GM10266 (cell line): ENCODE data around the gene CPA4.

Experiments used
- DNase-seq: peaks from one replicate; pipeline ENCODE4 v3.0.0; 2012; ENCODE audit errors: extremely low spot score
- CTCF ChIP-seq: IDR thresholded peaks from 2 replicates; pipeline ENCODE4 v1.5.1; 2012; ENCODE audit warnings: mild to moderate bottlenecking, low read depth; ENCODE audit not compliant: control insufficient read depth, insufficient read depth; ENCODE audit errors: missing control alignments

CPA4 gene

GRCh38 chr7:130346941-130347340 is 54.0 kb downstream of the CPA4 start:
- DNase-seq: no peak
- no peak for TF ChIP-seq CTCF

GRCh38 chr7:130349911-130350782 is 57.2 kb downstream of the CPA4 start:
- no peak for TF ChIP-seq CTCF
- peak; percentile 40 for DNase-seq

GRCh38 chr7:130350945-130351790 is 58.2 kb downstream of the CPA4 start:
- peak; percentile 67 for DNase-seq

GRCh38 chr7:130351791-130352090 is 58.8 kb downstream of the CPA4 start:
- DNase-seq: no peak
- no peak for TF ChIP-seq CTCF

More at GRCh38 chr7:130350945-130351790, 58.2 kb downstream of the CPA4 start:
- TF ChIP-seq CTCF: no peak

- DNase-seq: no peak
- no peak for TF ChIP-seq CTCF
Observed at GRCh38 chr7:130352194-130353074, 59.5 kb downstream of the CPA4 start.

GRCh38 chr7:130353196-130353595 is 60.2 kb downstream of the CPA4 start:
- TF ChIP-seq CTCF: no peak
- no peak for DNase-seq
